COLO668 (cell line): ENCODE measurements around the gene C10orf105.

Source experiments
- DNase-seq: peaks from one replicate; lab custom pipeline; 2025; ENCODE audit not compliant: unreplicated experiment; lab: John Stamatoyannopoulos, UW

The C10orf105 gene

DNA sequence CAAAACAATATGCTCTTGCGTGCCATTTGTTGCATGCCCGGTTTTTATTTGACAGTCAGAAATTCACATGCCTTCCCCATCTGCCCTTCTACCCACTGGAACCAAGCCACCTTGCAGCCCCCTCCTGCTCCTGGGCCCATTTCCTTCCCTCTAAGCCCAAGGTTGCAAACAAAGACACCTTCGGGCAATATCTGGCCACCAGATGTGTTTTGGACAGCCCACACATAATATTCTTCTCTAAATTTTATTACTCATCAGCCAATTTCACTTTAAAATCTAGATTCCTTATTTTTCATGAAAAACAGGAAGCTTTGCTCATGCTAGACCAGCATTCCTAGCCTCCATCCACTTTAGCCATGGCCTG is 18.2 kb upstream of the C10orf105 start:
- DNase-seq = no peak

GRCh38 chr10:71737001-71737833 is 17.6 kb upstream of the C10orf105 start:
- no peak for DNase-seq

DNA sequence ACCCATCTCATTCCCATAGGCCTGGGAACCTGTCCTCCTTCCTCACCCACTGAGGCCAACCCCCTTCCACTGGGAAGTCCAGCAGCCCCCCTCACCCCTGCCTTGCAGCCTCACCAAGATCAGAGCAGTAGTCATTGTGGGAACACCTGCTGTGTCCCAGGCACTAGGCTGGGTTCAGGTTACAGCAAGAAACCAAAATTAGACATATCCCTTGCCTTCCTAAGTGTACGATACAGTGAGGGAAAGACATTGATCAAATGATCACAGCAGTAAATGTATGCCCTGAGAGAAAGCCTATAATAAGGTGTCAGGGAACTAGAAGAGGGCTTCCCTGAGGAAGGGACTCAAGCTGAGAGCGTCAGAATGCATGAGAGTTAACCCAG is 17.0 kb upstream of the C10orf105 start:
- no peak for DNase-seq

GRCh38 chr10:71735709-71736569 is 16.4 kb upstream of the C10orf105 start:
- DNase-seq = no peak

DNA sequence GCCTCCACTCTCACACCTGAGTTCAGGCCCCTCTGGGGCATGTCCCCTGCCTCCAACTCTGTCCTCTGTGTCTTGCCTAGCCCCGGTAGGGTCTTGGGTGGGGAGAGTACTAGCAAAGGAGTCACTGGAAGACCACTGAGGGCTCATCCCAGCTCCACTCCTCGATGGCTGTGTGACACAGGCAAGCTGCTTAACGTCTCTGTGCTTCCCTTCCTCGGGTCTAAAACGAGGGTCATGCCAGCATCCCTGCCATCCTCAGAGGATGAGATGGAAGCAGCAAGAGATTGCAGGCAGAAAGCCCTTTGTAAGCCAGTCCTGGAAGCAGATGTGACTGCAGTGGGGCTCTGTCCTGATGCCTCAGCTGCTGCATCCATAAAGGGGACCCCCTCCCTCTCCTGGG is 15.2 kb upstream of the C10orf105 start:
- DNase-seq = no peak

- no peak for DNase-seq
These were observed 12.2 kb upstream of the C10orf105 start for GRCh38 chr10:71731791-71732190.

DNA sequence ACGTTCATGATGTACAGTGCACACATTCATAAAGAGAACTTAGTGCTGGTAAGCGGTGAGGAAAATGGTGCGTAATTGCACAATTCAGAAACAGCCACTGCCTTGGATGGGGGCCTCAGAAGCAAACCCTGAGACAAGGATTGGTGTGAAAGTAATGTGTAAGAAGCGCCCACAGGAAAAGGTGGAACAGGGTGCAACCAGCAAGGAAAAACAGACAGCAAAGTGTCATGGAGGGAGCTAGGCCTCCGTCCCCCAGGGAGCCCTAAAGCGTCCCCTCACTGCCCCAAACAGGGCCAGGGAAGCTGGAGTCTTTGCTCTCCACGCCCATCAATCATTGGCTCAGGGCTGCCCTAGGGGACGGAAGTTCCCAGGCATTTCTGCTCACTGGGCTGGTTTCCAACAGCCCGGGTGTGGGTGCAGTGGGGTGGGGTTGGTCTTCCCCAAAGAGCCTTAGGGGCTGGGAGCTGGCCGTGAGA is 9.6 kb upstream of the C10orf105 start:
- DNase-seq = no peak

DNA sequence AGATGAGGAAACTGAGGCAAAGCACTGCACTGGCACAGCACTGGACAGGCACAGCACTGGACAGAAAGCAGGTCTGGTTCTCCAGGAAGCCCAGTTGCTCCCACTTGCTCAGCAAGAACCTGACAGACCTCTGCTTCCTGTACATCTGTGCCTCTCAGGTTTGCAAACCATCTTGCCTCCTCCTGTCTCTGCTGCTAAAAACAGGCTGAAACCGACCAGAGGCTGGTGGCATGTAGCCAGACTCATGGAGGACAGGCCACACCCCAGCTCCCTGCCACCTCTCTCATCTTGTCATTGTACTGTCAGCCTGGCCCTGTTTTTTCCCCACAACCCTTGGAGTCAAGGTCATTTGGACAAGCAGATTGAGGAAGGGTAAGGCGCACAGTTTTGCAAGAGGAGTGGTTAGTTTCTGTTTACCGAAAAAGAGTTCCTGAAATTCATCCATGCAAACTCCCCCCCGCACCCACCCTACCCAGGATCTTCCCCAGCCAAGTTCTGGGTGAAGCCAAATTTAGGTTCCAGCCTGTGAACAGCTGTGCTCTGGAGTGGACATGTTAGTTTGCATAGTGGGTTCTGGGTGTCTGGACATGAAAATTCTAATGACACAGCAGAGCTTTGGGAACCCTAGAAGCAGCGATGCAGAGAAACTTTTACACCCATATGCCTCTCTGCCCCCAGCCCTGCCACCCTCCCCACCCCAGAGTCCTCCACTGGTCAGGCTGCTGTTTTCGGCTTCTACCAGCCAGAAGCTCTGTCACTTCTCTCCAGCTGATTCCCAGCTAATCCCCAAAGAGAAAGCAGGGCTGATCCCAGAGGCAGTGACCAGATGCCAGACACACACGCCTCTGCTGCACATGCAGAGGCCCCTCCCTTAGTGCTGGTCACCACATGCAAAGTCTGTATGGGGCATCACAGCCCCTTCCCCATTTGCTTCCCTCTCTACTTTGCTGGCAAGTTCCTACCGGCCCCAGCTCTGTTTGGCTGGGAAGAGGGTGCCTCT is 8.5 kb upstream of the C10orf105 start:
- no peak for DNase-seq

GRCh38 chr10:71727105-71727737 is 7.6 kb upstream of the C10orf105 start:
- no peak for DNase-seq

DNA sequence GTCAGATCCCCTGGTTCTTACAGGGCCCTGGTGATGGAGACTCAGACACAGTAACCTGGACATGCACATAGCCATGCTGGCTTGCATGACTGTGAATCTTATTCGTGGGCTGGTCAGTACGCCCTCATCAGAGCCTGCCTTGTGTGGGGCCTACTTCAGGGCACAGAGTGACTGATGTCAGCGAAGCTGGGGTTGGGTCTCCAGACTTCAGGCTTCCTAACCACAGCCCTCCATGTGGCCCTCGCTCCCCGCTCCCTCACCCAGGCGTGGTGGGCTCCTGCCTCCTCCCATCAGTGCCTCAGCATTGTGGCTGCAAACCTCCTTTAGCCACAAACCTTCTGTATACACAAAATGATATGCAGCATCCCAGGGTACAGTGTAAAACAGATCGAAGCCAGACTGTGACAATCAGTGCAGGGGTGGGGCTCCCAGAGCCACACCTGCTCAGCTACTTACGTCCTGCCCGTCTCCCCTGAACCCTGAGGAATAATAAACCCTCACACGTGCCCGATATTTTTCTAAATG is 7.1 kb upstream of the C10orf105 start:
- DNase-seq = no peak

DNA sequence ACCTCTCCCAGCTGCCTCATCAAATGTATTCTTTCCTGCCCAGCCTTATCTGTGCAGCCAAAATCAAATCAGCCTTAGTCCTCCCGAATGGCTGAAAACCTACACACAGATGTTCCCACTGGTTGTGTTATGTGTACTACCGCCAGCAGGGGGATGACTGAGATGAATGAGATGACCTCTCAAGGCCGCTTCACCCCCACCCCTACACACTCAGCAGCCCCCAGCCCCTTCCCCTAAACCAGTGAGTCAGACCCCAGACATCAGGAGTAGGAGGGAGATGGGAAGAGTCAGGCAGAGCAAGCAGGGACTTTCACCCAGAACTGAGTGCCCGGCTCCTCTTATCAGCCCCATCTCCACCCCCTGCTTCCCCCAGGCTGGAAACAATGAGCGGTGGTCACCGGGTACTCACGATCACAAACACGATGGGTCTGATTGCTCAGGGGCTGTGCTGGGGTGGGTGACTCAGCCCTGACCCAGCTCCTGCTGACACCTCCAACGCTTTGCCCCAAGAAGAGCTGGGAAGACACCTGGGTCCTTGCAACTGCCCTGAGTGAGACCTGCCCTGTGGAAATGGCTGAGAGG is 6.5 kb upstream of the C10orf105 start:
- no peak for DNase-seq

- DNase-seq = no peak
These were observed 5.7 kb upstream of the C10orf105 start for GRCh38 chr10:71725249-71725648.

- no peak for DNase-seq
These were observed 5.0 kb upstream of the C10orf105 start for GRCh38 chr10:71724539-71724938.

DNA sequence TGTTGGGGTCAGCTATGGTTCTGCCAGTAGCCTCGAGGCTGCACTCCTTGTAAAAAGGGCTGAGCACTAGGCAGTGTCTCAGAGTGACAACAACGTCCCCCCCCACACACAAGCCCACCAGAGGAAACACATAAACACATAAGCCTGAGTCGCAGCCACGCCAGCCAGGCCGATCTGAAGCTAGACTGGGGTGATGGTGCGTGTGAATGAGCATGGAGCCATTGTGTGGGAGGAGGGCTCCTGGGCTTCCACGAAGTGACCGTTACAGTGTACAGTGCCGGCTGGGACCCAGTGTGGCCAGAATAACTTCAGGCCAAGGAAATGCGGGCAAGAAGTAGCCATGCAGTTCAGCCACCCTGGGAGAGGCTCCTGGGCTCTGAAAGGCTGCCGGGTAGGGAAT is 3.7 kb upstream of the C10orf105 start:
- DNase-seq = no peak

GRCh38 chr10:71722849-71723248 is 3.3 kb upstream of the C10orf105 start:
- no peak for DNase-seq

DNA sequence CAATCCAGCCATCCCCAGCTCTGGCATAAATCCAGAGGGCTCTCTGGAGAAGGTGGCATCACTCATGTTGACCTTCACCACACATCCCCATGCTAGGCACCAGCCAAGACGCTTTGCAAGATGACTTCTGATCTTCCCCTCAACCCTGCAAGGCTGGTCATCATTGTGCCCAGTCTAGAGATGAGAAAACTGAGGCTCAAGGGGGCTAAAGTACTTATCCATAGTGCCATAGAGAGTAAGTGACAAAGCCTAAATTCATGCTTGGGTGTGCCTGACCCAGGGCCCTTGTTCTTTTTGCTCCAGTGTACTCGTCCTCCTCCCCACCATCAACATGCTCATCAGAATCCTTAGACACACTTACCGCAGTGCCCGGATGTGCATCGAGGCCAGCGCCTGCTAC is 1.7 kb upstream of the C10orf105 start:
- DNase-seq = no peak

- DNase-seq = no peak
These were observed 710 bp upstream of the C10orf105 start for GRCh38 chr10:71720288-71720687.

DNA sequence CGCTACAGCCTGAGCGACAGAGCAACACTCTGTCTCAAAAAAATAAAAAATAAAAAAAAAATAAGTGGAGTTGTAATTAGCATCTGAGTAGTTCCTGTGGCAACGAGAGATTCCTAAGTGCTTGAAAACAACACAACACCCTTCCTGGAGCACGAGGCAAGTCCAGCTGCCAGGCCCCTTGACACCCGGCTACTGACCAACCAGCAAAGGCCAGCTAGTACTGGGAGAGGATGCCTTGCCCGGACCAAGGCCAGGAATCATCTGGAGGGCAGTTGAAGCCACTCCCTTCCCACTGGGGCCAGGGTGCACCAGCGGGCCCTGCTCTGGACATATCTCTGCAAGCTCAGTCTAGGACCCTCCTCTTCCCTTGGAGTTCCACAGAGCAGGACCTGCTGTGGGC is 536 bp downstream of the C10orf105 start:
- no peak for DNase-seq

DNA sequence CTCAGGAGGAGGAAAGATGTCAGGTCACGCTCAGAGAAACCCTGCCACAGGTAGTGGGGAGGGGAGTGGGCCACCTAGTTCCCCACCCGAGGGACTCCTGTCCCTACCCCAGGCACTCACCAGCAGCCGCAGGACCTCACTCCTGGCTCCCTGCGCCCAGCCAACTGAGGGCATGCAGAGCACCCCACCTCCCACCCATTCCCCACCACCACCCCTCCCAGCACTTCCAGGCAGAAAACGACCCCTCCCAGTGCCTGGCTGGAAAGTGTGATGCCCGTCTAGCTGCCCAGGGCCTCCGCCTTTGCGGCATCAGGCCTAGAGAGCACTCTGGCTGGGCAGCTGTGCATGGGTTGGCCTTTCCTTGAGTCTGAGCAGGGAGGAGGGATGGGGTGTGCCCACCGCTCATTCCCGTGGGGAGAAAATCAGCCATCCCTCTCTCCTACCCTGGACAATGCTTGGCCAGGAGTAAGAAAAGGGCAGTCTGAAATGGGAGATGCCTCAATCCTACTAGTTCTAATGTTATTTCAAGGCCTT is 1.3 kb downstream of the C10orf105 start:
- DNase-seq = no peak

DNA sequence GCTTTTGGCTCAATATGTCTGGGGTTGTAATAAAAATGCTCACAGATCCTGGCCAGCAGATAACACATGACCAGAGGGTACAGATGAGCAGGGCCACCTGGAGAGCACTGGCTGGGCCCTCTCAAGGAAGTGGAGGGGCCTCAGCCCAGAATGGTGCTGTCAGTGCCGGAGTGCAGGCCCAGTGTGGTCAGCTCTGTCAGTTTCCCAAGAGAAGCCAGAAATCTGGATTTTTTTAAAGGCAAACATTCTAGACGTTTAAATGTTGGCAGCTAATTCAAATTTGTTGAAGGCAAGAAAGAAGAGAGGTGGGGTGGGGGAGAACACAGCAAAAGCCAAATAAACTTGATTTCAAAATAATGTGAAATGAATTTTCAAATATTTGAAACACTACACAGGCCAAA is 2.0 kb downstream of the C10orf105 start:
- no peak for DNase-seq
